ENCODE data around the gene ERBB2. TPM values are rescaled to one million over a fixed set of nuclear protein-coding genes. Genes with fewer than 3 reads are reported as not detected.
A peak's percentile ranks its signal among the peaks of the same experiment; 100 is the strongest.

The ERBB2 gene
- total and polyA plus RNA-seq, 2 of the 8 experiments (the other 6 are each of a cell fraction or from before 2014, with no cell fraction given), result 183 to 394 TPM

GRCh38 chr17:39688945-39689344 is 10.9 kb upstream of the ERBB2 start (continued):
- no peak for TF ChIP-seq SAP30 (IDR thresholded peaks at IDR 0.05; ENCODE audit: insufficient read depth, insufficient replicate concordance, low read length)
- TF ChIP-seq CEBPB (IDR thresholded peaks at IDR 0.05; ENCODE audit: low read depth, low read length), result no peak
- TF ChIP-seq MAFK (IDR thresholded peaks at IDR 0.05; ENCODE audit: low read depth, low read length), result no peak
- 0 out of 2 replicates have a peak, but pooled peaks have one; percentile 41 for TF ChIP-seq CHD2 (IDR thresholded peaks at IDR 0.05; ENCODE audit: low read length)
- no peak for TF ChIP-seq KDM4A (IDR thresholded peaks at IDR 0.05; ENCODE audit: low read depth, low read length, severe bottlenecking)
- TF ChIP-seq PHF8 (conservative IDR thresholded peaks at IDR 0.05; ENCODE audit: low read depth, low read length), result no peak
- TF ChIP-seq GTF2F1 (IDR thresholded peaks at IDR 0.05; ENCODE audit: borderline replicate concordance, low read depth, low read length), result no peak
- TF ChIP-seq TAF1 (IDR thresholded peaks at IDR 0.05; ENCODE audit: low read depth, low read length), result 0 out of 2 replicates have a peak, but pooled peaks have one; percentile 13
- no peak for TF ChIP-seq JUND (IDR thresholded peaks at IDR 0.05; ENCODE audit: low read length)
- no peak for TF ChIP-seq CTCF (IDR thresholded peaks at IDR 0.05; ENCODE audit: control extremely low read depth in 1 of 3, insufficient read depth in 1 of 3, low read depth in 1 of 3, low read length in 3 of 3)
- 0 out of 4 replicates have a peak, but pooled peaks of 1 of the 2 experiments have one; percentile 60 for TF ChIP-seq HDAC2 (IDR thresholded peaks at IDR 0.05; ENCODE audit: borderline replicate concordance in 1 of 2, low read depth in 2 of 2, low read length in 2 of 2)
- TF ChIP-seq CBX8 (IDR thresholded peaks at IDR 0.05; ENCODE audit: borderline replicate concordance, low read depth, low read length), result no peak
- no peak for TF ChIP-seq RXRA (IDR thresholded peaks at IDR 0.05; ENCODE audit: insufficient read depth, low read depth, low read length)
- peak; percentile 32 for TF ChIP-seq EZH2 (IDR thresholded peaks at IDR 0.05; ENCODE audit: low read depth, low read length, severe bottlenecking)
- TF ChIP-seq TAF7 (optimal IDR thresholded peaks at IDR 0.05; ENCODE audit: borderline replicate concordance, low read depth, low read length), result peak; percentile 23
- TF ChIP-seq YY1 (IDR thresholded peaks at IDR 0.05; ENCODE audit: low read depth, low read length), result no peak
- peak; percentile 82 for TF ChIP-seq SP1 (IDR thresholded peaks at IDR 0.05; ENCODE audit: low read depth, low read length)
- 0 out of 2 replicates have a peak, but pooled peaks have one; percentile 14 for TF ChIP-seq MAX (IDR thresholded peaks at IDR 0.05)
- TF ChIP-seq RNF2 (IDR thresholded peaks at IDR 0.05; ENCODE audit: borderline replicate concordance, low read depth, low read length, missing control alignments, poor library complexity, severe bottlenecking), result no peak
- TF ChIP-seq POU5F1 (IDR thresholded peaks at IDR 0.05; ENCODE audit: low read depth, low read length), result no peak
- TF ChIP-seq FOSL1 (IDR thresholded peaks at IDR 0.05; ENCODE audit: insufficient read depth, low read depth, low read length), result no peak
- no peak for TF ChIP-seq CHD1 (IDR thresholded peaks at IDR 0.05; ENCODE audit: low read depth, low read length)
